HG03378 (cell line): ENCODE measurements around the gene ZP2.
"Not testable (repeated sequence)": the region's sequence is repeated elsewhere in the genome, so short reads cannot be mapped to it uniquely, and the experiment has no call there.

Experiments
- ATAC-seq: cut with Tn5 transposase; IDR thresholded peaks from one replicate; pipeline ENCODE4 v1.9.1; 2021; ENCODE audit warnings: mild to moderate bottlenecking, moderate library complexity; ENCODE audit not compliant: unreplicated experiment

The ZP2 gene

DNA sequence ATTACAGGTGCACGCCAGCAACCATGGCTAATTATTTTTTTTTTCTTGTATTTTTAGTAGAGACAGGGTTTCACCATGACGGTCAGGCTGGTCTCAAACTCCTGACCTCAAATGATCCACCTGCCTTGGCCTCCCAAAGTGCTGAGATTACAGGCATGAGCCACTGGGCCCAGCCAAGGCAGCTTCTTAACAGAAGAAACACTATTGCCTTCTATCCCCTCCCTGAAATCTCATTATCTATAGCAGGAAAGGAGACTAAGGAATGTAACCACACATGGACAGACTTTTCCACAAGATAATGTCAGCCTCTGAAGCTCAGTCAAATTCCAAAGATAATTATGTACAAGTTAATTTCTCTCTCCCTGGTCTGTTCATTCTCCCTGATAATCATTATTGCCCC, 5.7 kb upstream of the ZP2 start:
- no peak for ATAC-seq

DNA sequence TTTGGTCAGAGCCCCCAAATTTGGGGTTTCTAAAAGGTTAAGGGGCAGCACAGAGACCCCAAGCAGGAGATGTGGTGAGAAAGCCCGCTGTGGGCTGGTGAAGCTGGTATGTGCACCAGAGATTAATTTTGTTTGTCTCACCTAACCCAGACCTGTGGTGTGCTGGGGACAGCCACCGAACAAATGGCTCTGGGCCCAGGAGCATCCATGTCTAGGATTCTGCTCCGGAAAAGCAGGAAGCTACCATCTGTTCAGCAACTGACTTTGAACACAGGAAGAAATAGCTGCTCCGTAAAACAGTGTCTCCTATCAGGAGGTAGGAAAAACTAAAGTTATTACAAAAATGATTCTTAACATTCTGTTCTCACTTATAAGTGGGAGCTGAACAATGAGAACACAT, 2.7 kb upstream of the ZP2 start:
- ATAC-seq = no peak

DNA sequence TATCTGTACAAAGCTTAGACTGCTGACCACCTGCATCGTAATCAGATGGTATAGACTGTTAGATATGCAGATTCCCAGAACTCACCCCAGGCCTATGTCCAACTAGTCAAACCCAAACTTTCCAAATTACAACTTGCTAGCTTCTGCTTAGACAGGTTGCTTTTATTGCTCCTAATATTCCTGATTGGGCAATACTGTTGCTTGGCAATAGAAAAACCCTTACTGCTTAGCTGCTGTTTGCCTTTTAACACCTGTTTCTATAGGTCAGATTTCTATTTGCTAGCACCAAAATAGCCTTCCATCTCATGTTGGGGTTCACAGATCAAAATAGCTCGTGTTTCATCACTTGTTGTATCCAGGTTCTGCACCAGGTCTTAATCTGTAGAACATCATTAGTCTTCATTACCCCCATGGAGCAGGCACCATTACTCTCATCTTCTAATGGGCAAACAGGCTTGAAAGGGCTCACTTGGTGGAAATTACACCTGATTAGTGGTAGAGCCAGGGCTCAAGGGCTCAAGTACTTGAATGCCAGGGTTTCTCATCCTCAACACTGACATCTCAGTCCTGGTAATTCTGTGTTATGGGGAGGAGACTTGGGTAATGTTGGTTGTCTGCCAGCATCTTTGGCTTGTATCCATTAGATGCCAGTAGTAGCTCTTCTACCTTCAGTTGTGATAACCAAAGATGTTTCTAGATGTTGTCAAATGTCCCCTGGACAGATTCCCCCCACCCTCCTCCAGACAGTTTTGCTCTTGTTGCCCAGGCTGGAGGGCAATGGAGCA, 2.7 kb downstream of the ZP2 start:
- ATAC-seq = no peak

DNA sequence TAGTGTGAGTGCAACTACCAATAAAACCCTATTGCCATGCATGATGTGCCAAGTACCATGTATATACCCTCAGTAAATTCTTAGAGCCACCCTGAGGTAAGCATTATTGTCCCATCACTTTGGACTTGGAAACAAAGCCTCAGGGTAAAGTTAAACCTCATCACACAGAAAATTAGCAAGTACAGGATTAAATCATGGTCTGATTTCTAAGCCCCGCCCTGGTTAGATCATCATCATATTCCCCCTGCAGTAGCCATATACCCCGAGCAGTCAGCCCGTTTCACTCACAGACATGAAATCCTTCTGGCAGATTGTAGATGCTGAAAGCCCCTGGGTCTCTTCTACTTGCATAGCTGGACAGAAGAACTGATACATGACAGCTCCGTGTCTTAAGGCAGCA, 4.8 kb downstream of the ZP2 start:
- no peak for ATAC-seq

DNA sequence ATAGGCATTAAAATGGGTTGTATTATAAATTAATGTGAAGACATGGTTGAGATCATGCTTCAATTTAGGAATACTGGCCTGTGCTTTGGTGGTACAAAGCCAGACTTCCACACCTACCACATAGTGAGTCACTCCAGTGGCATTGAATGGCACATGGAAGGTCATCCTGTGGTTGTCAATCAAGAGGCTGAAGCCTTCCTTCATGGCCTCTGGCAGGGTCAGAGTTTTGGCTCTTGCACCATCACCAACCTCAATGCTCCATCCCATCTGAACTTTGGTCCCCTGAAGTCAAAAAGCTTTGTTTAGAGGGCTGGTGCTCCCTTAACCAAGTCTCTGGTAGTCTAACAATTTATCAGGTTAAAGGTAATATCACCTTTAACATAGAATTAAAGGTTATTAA, 6.1 kb downstream of the ZP2 start:
- ATAC-seq = no peak

DNA sequence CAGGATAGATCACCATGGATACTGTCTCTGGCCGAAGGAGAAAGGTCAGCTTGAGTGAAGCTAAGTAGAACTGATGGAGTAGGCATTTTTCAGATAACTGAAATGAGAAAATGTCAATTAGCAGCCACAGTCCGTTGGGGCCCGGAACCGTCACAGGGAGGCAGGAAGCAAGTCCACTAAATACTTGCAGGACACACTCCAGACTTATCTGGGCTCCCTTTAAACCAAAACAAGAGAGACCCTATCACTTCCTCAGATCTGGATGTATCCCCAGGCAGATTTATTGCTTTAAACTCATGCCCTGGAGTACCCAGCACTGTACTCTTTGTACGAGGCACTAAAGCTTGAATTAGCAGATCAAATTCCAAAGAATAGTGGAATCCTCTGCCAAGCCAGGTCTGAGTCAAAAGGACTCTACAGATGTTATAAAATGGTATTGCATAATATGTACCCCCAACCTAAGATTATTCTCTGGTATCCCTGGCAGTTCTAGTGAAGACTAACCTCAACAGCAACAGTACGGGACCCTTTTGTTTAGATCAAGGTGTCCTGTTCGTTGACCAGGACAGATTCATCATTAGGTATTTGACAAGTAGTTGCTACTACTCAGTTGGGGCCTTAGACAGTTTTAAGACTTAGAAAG, 8.1 kb downstream of the ZP2 start:
- ATAC-seq = no peak

DNA sequence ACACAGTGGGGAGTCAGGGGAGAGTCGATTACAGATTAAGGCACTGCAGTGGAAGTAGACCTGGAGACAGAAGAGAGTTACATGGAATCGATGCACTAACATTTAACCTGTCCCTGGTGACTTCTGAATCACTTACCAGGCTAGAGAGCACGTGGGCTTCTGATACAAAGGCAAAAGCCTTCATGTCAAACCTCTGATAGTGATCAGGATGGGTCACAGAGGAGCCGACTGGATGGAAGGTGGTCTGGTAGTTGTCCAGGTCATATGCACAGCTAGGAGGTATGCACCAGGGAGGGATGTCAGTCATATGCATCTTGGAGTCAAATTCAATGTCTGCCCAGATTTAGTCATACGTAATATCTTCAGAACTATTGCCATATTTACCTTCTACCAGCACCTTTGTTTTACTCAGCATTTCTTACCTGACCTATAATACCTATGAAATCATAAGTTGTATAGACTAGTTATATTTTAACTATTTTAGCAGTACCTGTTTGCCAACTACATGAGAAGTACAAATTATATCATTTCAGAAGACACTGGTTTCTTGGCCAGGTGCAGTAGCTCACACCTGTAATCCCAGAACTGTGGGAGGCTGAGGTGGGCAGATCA, 11.7 kb downstream of the ZP2 start:
- ATAC-seq = no peak

DNA sequence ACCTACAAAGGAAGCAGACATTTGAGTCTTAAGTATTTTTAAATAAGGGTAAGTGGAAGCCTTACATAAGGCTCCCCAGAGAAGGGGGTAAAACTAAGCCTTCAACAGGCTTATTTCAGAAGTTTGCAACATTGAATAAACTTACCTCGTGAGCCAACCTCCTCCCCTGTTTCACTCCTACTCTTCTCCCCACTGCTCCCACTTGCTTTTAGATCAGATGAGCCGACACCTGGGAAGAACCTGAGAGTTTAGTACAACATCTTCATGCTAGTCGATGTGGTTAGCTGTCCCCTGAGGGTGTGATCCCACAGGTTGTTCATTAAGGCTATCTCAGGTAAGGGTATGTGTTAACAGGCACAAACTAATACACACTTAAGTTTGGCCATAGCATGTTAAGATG, 13.8 kb downstream of the ZP2 start:
- no peak for ATAC-seq

DNA sequence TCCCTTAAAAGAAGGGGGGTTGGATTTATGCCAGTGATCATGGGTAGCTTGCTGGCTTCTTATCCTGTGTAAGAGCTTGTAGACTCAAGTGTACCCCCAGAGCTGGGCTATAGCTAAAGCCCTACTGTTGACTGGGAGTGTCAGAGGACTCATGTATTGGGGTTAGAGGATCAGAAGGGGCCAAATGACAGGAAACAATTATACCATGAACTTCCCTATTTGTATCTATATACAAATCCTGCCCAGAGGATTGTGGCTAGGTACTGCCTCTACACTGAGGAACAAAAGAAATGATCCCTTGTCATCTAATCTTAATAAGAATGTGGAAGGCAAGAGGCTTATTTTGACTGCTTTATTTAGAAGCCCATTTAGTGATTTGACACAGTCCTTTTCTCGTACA, 14.3 kb downstream of the ZP2 start:
- no peak for ATAC-seq

DNA sequence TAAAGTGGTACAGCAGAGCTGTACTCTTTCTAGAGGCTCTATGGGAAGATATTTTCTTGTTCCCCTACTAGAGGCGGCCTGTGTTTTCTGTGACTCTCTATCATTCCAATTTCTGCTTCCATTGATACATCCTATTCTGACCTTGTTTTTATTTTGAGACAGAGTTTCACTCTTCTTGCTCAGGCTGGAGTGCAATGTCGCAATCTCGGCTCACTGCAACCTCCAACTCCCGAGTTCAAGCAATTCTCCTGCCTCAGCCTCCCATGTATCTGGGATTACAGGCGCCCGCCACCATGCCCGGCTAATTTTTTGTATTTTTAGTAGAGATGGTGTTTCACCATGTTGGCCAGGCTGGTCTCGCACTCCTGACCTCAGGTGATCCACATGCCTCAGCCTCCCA, 16.0 kb downstream of the ZP2 start:
- ATAC-seq = not testable (repeated sequence)

DNA sequence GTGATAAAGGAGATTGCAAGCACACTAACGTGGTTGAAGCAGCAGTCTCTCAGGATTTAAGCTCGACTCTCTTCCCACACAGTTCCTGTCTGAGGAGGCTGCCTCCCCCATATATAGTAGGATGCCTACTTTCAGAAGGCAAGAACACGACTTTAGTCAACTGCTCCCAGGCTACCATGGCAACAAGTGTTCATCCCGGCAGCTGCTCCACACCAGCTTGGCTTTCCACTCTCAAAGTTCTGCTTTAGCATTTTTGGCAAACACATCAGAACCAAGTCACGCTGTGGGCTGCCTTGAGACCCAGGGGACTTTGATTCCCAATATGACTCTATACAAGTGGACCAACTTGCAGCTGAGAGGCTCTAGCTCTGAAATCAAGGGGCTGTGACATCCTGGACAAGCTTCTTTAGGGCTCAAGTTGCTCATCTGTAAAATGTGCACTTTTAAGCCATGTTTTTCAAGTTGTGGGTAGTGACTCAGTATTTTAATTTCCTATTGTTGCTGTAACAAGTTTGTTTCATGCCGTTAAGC, 16.5 kb downstream of the ZP2 start:
- no peak for ATAC-seq

DNA sequence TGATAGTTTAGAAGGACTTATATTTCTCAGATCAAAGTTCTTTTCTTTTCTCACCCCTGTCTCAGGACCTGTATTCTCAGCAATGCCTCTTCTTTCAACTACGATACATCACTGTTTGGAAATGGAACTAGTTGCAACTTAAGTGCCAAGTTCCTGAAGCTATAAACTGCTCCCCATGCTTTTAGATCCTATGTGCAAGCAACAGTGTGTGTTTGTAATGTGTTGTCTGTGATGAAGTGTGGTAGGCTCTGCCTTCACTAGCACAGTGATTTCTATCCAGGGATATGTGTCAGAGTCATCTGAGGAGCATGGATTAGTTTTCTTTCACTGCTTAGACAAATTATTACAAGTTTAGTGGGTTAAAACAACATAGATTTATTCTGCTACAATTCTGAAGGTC, 18.4 kb downstream of the ZP2 start:
- ATAC-seq = no peak

DNA sequence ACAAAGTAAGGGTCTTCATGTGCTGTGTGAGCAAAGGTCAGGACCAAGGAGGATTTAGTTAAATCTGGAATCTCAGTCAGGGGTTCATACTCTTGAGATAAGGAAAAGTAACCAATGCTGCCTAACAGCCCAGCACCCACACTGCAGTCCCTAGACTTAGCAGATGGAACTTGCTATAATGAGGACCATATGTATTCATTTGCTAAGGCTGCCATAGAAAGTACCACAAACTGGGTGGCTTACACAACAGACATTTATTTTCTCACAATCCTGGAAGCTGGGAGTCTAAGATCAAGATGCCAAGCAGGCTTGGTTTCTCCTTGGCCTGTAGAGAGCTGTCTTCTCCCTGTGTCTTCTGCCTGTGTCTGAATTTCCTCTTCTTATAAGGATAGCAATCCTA, 20.8 kb downstream of the ZP2 start:
- ATAC-seq = no peak

DNA sequence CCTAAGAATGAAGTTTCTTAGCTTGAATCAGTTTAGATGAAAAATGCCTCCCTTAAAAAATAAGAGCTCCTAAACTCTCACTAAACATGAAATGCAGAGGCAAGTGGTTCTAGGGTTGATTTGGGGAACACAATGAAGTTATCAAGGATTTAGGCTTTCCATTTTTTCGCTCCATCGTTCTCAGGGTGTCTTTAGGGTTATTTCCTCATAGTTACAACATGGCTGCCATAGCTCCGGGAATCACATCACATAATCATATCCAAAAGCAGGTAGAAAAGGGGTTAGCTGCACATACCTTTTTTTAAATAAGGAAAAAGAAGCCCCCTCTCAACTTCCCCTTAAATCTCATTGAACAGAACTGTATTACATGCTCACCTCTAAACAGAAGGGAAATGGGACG, 21.4 kb downstream of the ZP2 start:
- ATAC-seq = no peak

DNA sequence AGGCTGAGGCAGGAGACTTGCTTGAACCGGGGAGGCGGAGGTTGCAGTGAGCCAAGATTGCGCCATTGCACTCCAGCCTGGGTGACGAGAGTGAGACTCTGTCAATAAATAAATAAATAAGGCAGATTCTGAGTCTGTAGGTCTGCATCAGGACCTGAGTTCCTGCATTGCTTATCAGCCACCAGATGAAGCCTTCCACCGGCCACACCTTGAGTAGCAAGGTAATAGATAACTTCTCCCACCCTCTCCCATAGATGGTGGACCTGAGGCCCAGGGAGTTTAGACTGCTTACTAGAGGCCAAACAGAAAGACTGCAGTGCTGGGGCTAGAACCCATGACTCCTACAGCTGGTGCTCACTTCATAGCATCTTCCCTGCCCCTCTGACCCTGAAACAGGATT, 22.1 kb downstream of the ZP2 start:
- no peak for ATAC-seq

DNA sequence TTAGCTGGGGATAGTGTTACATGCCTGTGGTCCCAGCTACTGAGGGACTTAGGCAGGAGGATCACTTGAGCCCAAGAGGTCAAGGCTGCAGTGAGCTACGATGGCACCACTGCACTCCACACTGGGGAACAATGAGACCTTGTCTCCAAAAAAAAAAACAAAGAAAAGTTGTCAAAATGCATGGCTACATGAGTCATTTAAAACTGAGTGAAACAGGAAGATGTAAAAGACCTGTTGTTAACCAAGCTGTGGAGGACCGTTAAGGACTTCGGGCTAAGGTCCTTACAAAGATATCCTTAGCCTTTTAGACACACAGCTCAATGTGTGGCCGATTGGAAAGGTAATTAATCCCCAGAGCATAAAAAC, 25.1 kb downstream of the ZP2 start:
- no peak for ATAC-seq

DNA sequence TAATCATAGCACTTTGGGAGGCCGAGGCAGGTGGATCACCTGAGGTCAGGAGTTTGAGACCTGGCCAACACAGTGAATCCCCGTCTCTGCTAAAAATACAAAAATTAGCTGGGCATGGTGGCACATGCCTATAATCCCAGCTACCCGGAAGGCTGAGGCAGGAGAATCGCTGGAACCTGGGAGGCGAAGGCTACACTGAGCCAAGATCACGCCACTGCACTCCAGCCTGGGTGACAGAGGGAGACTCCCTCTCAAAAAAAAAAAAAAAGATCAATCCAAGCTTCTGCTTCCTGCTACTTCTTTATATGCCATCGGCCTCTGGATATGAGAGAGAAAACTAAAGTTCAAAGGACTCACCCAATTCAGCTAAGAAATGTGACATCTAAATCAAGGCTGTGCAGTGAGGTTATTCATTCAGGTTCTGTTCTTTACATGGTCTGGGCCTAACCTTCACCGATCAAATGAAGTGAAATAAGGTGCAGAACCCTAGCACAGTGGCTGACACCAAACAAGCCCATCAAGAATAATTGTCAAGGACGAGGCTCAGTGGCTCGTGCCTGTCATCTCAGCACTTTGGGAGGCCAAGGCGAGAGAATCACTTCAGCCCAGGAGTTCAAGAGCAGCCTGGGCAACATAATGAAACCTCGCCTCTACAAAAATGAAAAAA, 25.6 kb downstream of the ZP2 start:
- no peak for ATAC-seq

DNA sequence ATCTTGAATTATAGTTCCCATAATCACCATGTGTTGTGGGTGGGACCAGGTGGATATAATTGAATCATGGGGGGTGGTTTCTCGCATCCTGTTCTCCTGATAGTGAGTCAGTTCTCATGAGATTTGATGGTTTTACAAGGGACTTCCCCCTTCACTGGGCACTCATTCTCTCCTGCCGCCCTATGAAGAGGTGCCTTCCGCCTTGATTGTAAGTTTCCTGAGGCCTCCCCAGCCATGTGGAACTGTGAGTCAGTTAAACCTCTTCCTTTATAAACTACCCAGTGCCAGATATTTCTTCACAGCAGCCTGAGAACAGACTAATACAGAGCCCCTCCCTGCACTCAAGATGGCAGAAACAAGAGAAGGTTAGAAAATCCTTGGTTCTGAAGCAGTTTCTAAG, 26.5 kb downstream of the ZP2 start:
- no peak for ATAC-seq

DNA sequence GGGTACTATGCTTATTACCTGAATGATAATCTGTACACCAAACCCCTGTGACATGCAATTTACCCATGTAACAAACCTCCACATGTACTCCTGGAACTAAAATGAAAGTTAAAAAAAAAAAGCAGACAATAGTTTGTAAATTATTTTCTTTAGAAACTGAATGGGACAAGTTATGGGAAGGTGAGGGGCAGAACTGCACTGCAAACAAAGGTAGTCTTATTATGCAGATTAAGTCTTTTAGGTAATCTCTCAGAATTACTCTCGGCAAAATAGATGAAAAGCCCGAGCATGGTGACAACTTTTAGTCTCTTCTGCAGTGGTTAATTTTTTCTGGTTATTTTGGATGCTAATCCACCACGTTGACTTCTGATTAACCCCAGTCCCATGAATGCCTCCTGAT, 27.4 kb downstream of the ZP2 start:
- ATAC-seq = no peak

DNA sequence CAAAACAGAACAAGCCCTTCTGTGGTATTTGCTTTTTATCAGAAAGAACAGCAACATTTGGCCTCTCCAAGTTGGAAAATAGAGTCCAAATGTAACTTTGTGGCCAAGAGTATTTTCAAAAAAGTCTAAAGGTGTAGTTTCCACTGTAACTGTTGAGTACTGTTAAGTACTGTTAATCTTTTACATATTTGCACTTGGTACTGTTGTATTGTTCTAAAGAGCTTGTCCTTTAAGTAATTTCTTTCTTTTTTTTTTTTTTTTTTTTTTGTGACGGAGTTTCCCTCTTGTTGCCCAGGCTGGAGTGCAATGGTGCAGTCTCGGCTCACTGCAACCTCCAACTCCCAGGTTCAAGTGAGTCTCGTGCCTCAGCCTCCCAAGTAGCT, 31.4 kb downstream of the ZP2 start:
- no peak for ATAC-seq

DNA sequence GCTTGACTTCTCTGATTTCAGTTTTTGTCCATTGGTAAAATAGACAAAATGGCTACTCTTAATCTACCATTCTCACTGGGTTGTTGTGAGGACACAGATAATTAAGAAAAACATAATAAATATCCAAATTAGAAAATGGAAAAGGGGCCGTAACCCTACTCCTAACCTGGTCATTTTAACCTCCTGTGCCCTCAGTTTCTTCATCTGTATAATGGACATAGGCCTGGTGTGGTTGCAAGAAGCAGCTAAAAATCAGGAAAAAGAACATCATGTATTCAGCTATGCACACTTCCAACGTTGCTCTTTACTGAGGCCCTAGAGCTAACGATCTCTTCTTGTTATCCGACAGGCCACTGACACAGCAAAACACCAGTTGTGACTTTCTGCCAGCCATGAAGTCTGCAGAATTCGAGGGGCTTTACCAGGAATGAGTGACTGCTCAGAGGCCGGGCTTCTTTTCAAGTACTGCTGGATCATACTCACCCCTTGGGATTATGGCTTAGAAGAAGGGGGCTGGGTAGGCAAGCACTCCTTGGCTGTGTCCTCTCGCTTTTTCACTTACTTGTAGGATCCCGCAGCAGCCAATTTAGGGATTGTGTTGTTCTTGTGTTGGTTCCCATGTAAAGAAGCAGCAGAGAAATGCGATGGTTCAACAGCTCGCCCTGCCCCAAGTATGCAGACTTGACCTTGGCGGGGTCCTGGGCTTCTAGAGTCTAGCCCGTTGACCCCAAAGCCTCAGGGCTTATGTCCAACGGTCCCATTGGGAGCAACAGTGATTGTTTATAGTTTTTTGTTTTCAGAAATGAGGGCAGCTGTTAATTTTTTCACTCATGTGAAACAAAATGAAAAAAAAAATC, 32.0 kb downstream of the ZP2 start:
- no peak for ATAC-seq
